Measurements from ENCODE around the gene ZNF613.

GRCh38 chr19:51983361-51983760 is 56.1 kb downstream of the ZNF613 start:
- TF ChIP-seq, protein P1, sequence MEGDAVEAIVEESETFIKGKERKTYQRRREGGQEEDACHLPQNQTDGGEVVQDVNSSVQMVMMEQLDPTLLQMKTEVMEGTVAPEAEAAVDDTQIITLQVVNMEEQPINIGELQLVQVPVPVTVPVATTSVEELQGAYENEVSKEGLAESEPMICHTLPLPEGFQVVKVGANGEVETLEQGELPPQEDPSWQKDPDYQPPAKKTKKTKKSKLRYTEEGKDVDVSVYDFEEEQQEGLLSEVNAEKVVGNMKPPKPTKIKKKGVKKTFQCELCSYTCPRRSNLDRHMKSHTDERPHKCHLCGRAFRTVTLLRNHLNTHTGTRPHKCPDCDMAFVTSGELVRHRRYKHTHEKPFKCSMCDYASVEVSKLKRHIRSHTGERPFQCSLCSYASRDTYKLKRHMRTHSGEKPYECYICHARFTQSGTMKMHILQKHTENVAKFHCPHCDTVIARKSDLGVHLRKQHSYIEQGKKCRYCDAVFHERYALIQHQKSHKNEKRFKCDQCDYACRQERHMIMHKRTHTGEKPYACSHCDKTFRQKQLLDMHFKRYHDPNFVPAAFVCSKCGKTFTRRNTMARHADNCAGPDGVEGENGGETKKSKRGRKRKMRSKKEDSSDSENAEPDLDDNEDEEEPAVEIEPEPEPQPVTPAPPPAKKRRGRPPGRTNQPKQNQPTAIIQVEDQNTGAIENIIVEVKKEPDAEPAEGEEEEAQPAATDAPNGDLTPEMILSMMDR (IDR thresholded peaks at IDR 0.05 in 8 of 11, conservative IDR thresholded peaks at IDR 0.05 in 3 of 11) = no peak
- TF ChIP-seq POLR2AphosphoS5 (IDR thresholded peaks at IDR 0.05) (no peak), POLR2A (IDR thresholded peaks at IDR 0.05) (no peak)

Measured in spleen (tissue), 7 donors.